ENCODE data around the gene PPIE. TPM values are rescaled to one million over a fixed set of nuclear protein-coding genes. Genes with fewer than 3 reads are reported as not detected.

Gene PPIE
- total RNA-seq, 1 experiment from 2014 or later = 42.5 TPM

DNA sequence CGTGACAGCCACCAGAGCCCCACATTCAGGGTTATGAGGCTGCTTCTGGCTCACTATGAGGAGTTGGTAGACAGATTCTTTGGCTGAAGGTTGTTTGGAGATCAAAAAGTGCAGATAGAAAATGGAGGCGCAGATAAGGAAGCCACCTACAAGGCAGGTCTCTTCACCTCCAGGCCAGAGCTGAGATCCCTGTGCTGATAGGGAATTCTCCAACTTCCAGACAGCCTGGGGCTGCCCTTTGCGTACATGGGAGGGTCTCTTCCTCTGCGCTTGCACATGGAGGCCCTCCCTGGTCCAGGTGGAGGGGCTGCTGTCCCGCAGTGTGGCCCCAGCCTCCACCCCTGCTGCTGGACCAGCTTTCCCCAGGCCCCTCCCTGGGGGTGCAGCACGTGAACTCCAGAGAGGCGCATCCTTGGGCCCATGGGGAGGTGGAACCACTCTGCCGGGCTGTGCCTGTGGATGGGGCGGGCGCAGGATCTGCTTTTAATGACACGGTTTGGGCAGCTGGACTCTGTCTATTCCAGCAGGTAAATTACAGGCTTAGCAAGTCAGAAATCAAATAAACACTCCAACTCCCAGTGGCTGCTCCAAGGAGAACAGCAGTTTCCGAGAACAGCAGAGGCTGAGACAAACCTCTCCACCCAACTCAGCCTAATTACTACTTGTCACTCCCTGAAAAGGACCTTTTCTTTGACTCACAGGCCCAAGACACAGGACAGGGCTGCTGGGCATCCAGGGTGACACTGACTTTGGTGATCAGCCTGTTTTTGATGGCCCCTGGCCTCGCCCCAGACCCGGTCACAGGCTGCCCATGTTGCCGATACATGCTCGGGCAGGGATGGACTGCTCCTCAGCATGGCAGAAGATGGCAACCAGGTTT is 20.1 kb downstream of the PPIE start:
- POLR2A ChIA-PET = no interaction called here
- Mint-ChIP-seq H3K36me3 (peaks cover 27% of the 10 kb centered on the region), H3K4me1 (no peaks in the 10 kb centered on the region), H3K4me3 (no peak overlapping the region), H3K27ac (no peak overlapping the region), H3K27me3 (ENCODE audit: low read depth) (peaks cover 2% of the 10 kb centered on the region; the same call in 1 of the 2 replicates), H3K9me3 (peaks cover 7% of the 10 kb centered on the region; the same call in 1 of the 2 replicates)
- ATAC-seq = no peak
- no peak for TF ChIP-seq IRF2 (CRISPR knock-in tag; IDR thresholded peaks at IDR 0.05; ENCODE audit: borderline replicate concordance, low read depth)
- TF ChIP-seq, protein P1, sequence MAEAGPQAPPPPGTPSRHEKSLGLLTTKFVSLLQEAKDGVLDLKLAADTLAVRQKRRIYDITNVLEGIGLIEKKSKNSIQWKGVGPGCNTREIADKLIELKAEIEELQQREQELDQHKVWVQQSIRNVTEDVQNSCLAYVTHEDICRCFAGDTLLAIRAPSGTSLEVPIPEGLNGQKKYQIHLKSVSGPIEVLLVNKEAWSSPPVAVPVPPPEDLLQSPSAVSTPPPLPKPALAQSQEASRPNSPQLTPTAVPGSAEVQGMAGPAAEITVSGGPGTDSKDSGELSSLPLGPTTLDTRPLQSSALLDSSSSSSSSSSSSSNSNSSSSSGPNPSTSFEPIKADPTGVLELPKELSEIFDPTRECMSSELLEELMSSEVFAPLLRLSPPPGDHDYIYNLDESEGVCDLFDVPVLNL (CRISPR knock-in tag; IDR thresholded peaks at IDR 0.05; ENCODE audit: borderline replicate concordance, low read depth) = no peak
- TF ChIP-seq RORB (CRISPR knock-in tag; IDR thresholded peaks at IDR 0.05) = no peak
- TF ChIP-seq, protein P2, sequence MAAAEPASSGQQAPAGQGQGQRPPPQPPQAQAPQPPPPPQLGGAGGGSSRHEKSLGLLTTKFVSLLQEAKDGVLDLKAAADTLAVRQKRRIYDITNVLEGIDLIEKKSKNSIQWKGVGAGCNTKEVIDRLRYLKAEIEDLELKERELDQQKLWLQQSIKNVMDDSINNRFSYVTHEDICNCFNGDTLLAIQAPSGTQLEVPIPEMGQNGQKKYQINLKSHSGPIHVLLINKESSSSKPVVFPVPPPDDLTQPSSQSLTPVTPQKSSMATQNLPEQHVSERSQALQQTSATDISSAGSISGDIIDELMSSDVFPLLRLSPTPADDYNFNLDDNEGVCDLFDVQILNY (CRISPR knock-in tag; IDR thresholded peaks at IDR 0.05) = no peak
- TF ChIP-seq, protein P3, sequence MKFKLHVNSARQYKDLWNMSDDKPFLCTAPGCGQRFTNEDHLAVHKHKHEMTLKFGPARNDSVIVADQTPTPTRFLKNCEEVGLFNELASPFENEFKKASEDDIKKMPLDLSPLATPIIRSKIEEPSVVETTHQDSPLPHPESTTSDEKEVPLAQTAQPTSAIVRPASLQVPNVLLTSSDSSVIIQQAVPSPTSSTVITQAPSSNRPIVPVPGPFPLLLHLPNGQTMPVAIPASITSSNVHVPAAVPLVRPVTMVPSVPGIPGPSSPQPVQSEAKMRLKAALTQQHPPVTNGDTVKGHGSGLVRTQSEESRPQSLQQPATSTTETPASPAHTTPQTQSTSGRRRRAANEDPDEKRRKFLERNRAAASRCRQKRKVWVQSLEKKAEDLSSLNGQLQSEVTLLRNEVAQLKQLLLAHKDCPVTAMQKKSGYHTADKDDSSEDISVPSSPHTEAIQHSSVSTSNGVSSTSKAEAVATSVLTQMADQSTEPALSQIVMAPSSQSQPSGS (CRISPR knock-in tag; IDR thresholded peaks at IDR 0.05; ENCODE audit: borderline replicate concordance, low read depth) = no peak
- TF ChIP-seq ZNF416 (CRISPR knock-in tag; IDR thresholded peaks at IDR 0.05) = no peak
- no peak for TF ChIP-seq MXD4 (CRISPR knock-in tag; IDR thresholded peaks at IDR 0.05; ENCODE audit: borderline replicate concordance)
- TF ChIP-seq RELA (CRISPR knock-in tag; IDR thresholded peaks at IDR 0.05; ENCODE audit: borderline replicate concordance) = no peak
- TF ChIP-seq FOXK1 (CRISPR knock-in tag; IDR thresholded peaks at IDR 0.05) = no peak
- TF ChIP-seq FOXJ3 (CRISPR knock-in tag; IDR thresholded peaks at IDR 0.05; ENCODE audit: borderline replicate concordance) = no peak
- TF ChIP-seq PRRX2 (CRISPR knock-in tag; IDR thresholded peaks at IDR 0.05) = no peak
- no peak for TF ChIP-seq SMAD4 (CRISPR knock-in tag; IDR thresholded peaks at IDR 0.05)
- no peak for TF ChIP-seq ZNF232 (CRISPR knock-in tag; IDR thresholded peaks at IDR 0.05)
- TF ChIP-seq, protein P4, sequence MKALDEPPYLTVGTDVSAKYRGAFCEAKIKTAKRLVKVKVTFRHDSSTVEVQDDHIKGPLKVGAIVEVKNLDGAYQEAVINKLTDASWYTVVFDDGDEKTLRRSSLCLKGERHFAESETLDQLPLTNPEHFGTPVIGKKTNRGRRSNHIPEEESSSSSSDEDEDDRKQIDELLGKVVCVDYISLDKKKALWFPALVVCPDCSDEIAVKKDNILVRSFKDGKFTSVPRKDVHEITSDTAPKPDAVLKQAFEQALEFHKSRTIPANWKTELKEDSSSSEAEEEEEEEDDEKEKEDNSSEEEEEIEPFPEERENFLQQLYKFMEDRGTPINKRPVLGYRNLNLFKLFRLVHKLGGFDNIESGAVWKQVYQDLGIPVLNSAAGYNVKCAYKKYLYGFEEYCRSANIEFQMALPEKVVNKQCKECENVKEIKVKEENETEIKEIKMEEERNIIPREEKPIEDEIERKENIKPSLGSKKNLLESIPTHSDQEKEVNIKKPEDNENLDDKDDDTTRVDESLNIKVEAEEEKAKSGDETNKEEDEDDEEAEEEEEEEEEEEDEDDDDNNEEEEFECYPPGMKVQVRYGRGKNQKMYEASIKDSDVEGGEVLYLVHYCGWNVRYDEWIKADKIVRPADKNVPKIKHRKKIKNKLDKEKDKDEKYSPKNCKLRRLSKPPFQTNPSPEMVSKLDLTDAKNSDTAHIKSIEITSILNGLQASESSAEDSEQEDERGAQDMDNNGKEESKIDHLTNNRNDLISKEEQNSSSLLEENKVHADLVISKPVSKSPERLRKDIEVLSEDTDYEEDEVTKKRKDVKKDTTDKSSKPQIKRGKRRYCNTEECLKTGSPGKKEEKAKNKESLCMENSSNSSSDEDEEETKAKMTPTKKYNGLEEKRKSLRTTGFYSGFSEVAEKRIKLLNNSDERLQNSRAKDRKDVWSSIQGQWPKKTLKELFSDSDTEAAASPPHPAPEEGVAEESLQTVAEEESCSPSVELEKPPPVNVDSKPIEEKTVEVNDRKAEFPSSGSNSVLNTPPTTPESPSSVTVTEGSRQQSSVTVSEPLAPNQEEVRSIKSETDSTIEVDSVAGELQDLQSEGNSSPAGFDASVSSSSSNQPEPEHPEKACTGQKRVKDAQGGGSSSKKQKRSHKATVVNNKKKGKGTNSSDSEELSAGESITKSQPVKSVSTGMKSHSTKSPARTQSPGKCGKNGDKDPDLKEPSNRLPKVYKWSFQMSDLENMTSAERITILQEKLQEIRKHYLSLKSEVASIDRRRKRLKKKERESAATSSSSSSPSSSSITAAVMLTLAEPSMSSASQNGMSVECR (CRISPR knock-in tag; IDR thresholded peaks at IDR 0.05; ENCODE audit: borderline replicate concordance) = no peak
- TF ChIP-seq ZNF317 (CRISPR knock-in tag; IDR thresholded peaks at IDR 0.05; ENCODE audit: borderline replicate concordance, low read depth) = no peak
- TF ChIP-seq NFATC4 (CRISPR knock-in tag; IDR thresholded peaks at IDR 0.05) = no peak
- CTCF ChIA-PET = no interaction called here
- DNase-seq (ENCODE audit: low spot score) = no peak

DNA sequence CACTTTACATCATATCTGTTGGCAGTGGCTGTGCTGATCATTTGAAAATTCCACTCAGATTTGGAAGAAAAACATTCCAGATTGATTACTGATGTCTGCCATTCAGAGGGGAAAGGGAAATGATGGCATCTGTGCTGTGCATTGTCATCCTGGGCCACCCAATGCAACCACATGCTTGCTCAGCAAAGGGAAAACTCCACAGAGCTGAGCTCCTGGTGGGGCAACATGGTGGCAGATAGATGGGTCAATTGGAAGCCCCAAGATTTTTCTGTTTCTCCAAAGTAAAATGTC is 20.7 kb downstream of the PPIE start:
- POLR2A ChIA-PET = interaction anchor here (0.6 kb wide), 1 partner anchor 84 kb away, joined by 3 read pairs; no protein-coding TSS in a partner anchor
- no peak overlapping the region for H3K27ac Mint-ChIP-seq
- H3K27me3 Mint-ChIP-seq (ENCODE audit: low read depth) = peaks cover 2% of the 10 kb centered on the region; the same call in 1 of the 2 replicates
- peaks cover 7% of the 10 kb centered on the region; the same call in 1 of the 2 replicates for H3K9me3 Mint-ChIP-seq
- DNase-seq (ENCODE audit: low spot score) (no peak), ATAC-seq (no peak)
- no peaks in the 10 kb centered on the region for H3K4me1 Mint-ChIP-seq
- CTCF ChIA-PET = no interaction called here
- H3K4me3 Mint-ChIP-seq = no peak overlapping the region
- H3K36me3 Mint-ChIP-seq = peaks cover 25% of the 10 kb centered on the region
- TF ChIP-seq, protein P5, sequence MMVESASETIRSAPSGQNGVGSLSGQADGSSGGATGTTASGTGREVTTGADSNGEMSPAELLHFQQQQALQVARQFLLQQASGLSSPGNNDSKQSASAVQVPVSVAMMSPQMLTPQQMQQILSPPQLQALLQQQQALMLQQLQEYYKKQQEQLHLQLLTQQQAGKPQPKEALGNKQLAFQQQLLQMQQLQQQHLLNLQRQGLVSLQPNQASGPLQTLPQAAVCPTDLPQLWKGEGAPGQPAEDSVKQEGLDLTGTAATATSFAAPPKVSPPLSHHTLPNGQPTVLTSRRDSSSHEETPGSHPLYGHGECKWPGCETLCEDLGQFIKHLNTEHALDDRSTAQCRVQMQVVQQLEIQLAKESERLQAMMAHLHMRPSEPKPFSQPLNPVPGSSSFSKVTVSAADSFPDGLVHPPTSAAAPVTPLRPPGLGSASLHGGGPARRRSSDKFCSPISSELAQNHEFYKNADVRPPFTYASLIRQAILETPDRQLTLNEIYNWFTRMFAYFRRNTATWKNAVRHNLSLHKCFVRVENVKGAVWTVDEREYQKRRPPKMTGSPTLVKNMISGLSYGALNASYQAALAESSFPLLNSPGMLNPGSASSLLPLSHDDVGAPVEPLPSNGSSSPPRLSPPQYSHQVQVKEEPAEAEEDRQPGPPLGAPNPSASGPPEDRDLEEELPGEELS (CRISPR knock-in tag; IDR thresholded peaks at IDR 0.05) = no peak
- TF ChIP-seq TEAD1 (CRISPR knock-in tag; IDR thresholded peaks at IDR 0.05) (no peak), JUN (CRISPR knock-in tag; IDR thresholded peaks at IDR 0.05) (no peak), GABPB1 (CRISPR knock-in tag; IDR thresholded peaks at IDR 0.05) (no peak), NR2C2 (CRISPR knock-in tag; IDR thresholded peaks at IDR 0.05) (no peak), ZNF219 (CRISPR knock-in tag; IDR thresholded peaks at IDR 0.05; ENCODE audit: borderline replicate concordance) (no peak)
- TF ChIP-seq, protein P6, sequence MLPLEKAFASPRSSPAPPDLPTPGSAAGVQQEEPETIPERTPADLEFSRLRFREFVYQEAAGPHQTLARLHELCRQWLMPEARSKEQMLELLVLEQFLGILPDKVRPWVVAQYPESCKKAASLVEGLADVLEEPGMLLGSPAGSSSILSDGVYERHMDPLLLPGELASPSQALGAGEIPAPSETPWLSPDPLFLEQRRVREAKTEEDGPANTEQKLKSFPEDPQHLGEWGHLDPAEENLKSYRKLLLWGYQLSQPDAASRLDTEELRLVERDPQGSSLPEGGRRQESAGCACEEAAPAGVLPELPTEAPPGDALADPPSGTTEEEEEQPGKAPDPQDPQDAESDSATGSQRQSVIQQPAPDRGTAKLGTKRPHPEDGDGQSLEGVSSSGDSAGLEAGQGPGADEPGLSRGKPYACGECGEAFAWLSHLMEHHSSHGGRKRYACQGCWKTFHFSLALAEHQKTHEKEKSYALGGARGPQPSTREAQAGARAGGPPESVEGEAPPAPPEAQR (CRISPR knock-in tag; IDR thresholded peaks at IDR 0.05) = no peak
- TF ChIP-seq, protein P7, sequence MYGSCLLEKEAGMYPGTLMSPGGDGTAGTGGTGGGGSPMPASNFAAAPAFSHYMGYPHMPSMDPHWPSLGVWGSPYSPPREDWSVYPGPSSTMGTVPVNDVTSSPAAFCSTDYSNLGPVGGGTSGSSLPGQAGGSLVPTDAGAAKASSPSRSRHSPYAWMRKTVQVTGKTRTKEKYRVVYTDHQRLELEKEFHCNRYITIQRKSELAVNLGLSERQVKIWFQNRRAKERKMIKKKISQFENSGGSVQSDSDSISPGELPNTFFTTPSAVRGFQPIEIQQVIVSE (CRISPR knock-in tag; IDR thresholded peaks at IDR 0.05; ENCODE audit: borderline replicate concordance) = no peak
